ENCODE measurements around the gene SDCCAG8.

DNA sequence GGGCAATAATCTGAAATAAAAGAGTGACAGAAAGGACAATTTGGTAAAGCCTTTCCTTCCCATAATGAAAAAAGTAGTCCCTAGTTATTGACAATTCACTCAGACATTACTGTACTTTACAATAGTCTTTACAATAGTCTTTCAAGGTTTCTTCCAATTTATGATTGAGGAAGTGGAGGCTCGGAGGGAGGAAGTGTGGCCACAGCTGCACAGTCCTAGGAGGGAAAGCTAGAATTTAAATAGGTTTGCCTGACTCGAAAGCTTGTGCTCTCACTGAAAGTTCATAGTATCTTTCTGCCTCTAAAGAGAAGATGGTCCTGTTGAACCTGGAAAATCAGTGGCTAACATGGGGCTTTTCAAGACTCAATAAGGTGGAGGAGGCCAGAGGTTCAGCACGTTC lies 203.2 kb downstream of the SDCCAG8 start:
- TF ChIP-seq, protein P1, sequence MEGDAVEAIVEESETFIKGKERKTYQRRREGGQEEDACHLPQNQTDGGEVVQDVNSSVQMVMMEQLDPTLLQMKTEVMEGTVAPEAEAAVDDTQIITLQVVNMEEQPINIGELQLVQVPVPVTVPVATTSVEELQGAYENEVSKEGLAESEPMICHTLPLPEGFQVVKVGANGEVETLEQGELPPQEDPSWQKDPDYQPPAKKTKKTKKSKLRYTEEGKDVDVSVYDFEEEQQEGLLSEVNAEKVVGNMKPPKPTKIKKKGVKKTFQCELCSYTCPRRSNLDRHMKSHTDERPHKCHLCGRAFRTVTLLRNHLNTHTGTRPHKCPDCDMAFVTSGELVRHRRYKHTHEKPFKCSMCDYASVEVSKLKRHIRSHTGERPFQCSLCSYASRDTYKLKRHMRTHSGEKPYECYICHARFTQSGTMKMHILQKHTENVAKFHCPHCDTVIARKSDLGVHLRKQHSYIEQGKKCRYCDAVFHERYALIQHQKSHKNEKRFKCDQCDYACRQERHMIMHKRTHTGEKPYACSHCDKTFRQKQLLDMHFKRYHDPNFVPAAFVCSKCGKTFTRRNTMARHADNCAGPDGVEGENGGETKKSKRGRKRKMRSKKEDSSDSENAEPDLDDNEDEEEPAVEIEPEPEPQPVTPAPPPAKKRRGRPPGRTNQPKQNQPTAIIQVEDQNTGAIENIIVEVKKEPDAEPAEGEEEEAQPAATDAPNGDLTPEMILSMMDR (IDR thresholded peaks at IDR 0.05 in 8 of 11, conservative IDR thresholded peaks at IDR 0.05 in 3 of 11): no peak
- no peak for TF ChIP-seq POLR2AphosphoS5 (IDR thresholded peaks at IDR 0.05)

All from spleen (tissue), 7 donors.